ENCODE measurements around the gene PTPRM. TPM values are rescaled to one million over a fixed set of nuclear protein-coding genes. Genes with fewer than 3 reads are reported as not detected.

The PTPRM gene
- total RNA-seq, 1 experiment from 2014 or later = 6.2 TPM

- peaks cover 12 to 22% of the 10 kb centered on the region in 2 experiments for H3K9me3 Mint-ChIP-seq
These were observed 144.4 kb downstream of the PTPRM start for GRCh38 chr18:7711495-7711894.

More at GRCh38 chr18:7711495-7711894, 144.4 kb downstream of the PTPRM start:
- H3K4me1 ChIP-seq (ENCODE audit: insufficient read depth, low read length) = no peaks in the 10 kb centered on the region
- peak overlapping the region in 1 of 3 experiments; percentile 25; a peak in 1 of 7 replicates for H3K27ac Mint-ChIP-seq
- no peaks in the 10 kb centered on the region for H3K9me3 ChIP-seq (ENCODE audit: control insufficient read depth, low read depth, low read length)
- no peak overlapping the region for H3K4me3 Mint-ChIP-seq
- peaks cover 1 to 12% (median 4%) of the 10 kb centered on the region in 3 experiments; a peak in 5 of 7 replicates for H3K36me3 Mint-ChIP-seq (ENCODE audit: insufficient read depth in 1 of 3, low read depth in 3 of 3)
- no peak overlapping the region for H2BK15ac ChIP-seq (ENCODE audit: low read depth, low read length)
- no peak overlapping the region for H3K56ac ChIP-seq (ENCODE audit: insufficient read length, low read depth, low read length)
- no CpG with 5 or more reads among the region's 2 CpGs for WGBS (ENCODE audit: extremely low coverage, insufficient read length, low lambda C conversion rate)
- H2AFZ ChIP-seq (ENCODE audit: low read length) = no peak overlapping the region
- H3K9ac ChIP-seq (ENCODE audit: extremely low read depth, insufficient read length, low read length) = no peak overlapping the region
- no peaks in the 10 kb centered on the region for H3K27me3 ChIP-seq (ENCODE audit: insufficient read depth, low read length)
- no peak overlapping the region for H2BK120ac ChIP-seq (ENCODE audit: low read depth, low read length, poor library complexity, severe bottlenecking)
- H3K14ac ChIP-seq (ENCODE audit: insufficient read depth, low read length) = no peak overlapping the region
- H4K8ac ChIP-seq (replicated peaks; ENCODE audit: insufficient read length, low read depth, low read length) = no peak overlapping the region
- H3K23me2 ChIP-seq (ENCODE audit: insufficient read length, low read depth, low read length, poor library complexity, severe bottlenecking) = no peaks in the 10 kb centered on the region
- H3K79me1 ChIP-seq (ENCODE audit: insufficient read depth, low read depth, low read length, poor library complexity, severe bottlenecking) = no peaks in the 10 kb centered on the region
- H3K23ac ChIP-seq (ENCODE audit: insufficient read length, low read depth, low read length) = no peak overlapping the region
- no peak overlapping the region for H3T11ph ChIP-seq (ENCODE audit: low read length)
- H4K91ac ChIP-seq (ENCODE audit: insufficient read length, low read depth, low read length) = no peak overlapping the region
- H2BK20ac ChIP-seq (ENCODE audit: low read depth, low read length, poor library complexity, severe bottlenecking) = no peak overlapping the region
- no peak overlapping the region for H3K4ac ChIP-seq (ENCODE audit: low read depth, low read length)
- H3K18ac ChIP-seq (ENCODE audit: insufficient read length, low read depth, low read length) = no peak overlapping the region
- no peak overlapping the region for H2AK5ac ChIP-seq (ENCODE audit: insufficient read length, low read length)
- no peaks in the 10 kb centered on the region for H3K4me1 Mint-ChIP-seq
- no peaks in the 10 kb centered on the region for H4K20me1 ChIP-seq (ENCODE audit: control insufficient read depth, insufficient read depth, insufficient read length)
- no peak overlapping the region for H3K4me2 ChIP-seq (ENCODE audit: insufficient read depth, insufficient read length, low read length)
- H3K79me2 ChIP-seq (ENCODE audit: insufficient read depth, low read length) = no peaks in the 10 kb centered on the region
- no peak overlapping the region for H3K27ac ChIP-seq (ENCODE audit: insufficient read length, low read depth, low read length)
- no peak for DNase-seq
- TF ChIP-seq, protein P1, sequence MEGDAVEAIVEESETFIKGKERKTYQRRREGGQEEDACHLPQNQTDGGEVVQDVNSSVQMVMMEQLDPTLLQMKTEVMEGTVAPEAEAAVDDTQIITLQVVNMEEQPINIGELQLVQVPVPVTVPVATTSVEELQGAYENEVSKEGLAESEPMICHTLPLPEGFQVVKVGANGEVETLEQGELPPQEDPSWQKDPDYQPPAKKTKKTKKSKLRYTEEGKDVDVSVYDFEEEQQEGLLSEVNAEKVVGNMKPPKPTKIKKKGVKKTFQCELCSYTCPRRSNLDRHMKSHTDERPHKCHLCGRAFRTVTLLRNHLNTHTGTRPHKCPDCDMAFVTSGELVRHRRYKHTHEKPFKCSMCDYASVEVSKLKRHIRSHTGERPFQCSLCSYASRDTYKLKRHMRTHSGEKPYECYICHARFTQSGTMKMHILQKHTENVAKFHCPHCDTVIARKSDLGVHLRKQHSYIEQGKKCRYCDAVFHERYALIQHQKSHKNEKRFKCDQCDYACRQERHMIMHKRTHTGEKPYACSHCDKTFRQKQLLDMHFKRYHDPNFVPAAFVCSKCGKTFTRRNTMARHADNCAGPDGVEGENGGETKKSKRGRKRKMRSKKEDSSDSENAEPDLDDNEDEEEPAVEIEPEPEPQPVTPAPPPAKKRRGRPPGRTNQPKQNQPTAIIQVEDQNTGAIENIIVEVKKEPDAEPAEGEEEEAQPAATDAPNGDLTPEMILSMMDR (conservative IDR thresholded peaks at IDR 0.05) = no peak
- H2BK5ac ChIP-seq (ENCODE audit: insufficient read length, low read length) = no peak overlapping the region
- H3K27me3 Mint-ChIP-seq (ENCODE audit: low read depth) = no peaks in the 10 kb centered on the region
- no peak overlapping the region for H4K5ac ChIP-seq (ENCODE audit: insufficient read length, low read depth, low read length)
- H2BK12ac ChIP-seq (ENCODE audit: insufficient read length, low read depth, low read length) = no peak overlapping the region
